Lung (tissue), 12 donors: ENCODE results near the gene TRPT1. TPM values are rescaled to one million over a fixed set of nuclear protein-coding genes. Genes with fewer than 3 reads are reported as not detected.

Experiments used
- ATAC-seq: fragments of 200-7000 bp; cut with Tn5 transposase; one replicate; pipeline ENCODE4 v1.9.1; 2020; ENCODE audit warnings: moderate number of reproducible peaks; ENCODE audit not compliant: insufficient read depth, low FRiP score
- DNase-seq, 3 donors: peaks; one replicate each; pipeline ENCODE4 v3.0.0-alpha.2; 2013 to 2017
- H3K27ac ChIP-seq, 2 donors: one replicate each; pipeline ENCODE4 v1.5.1; 2013; ENCODE audit warnings: mild to moderate bottlenecking in 2 of 2, moderate library complexity in 2 of 2, control low read depth in 1 of 2, inconsistent platforms in 1 of 2, low read depth in 1 of 2, low read length in 1 of 2
- H3K27me3 ChIP-seq, 3 donors: one replicate each; pipeline ENCODE4 v1.5.1; 2013; ENCODE audit warnings: low read length in 2 of 3; ENCODE audit not compliant: control insufficient read depth in 3 of 3, insufficient read depth in 3 of 3
- H3K36me3 ChIP-seq, 4 donors: one replicate each; pipeline ENCODE4 v1.5.1; 2013; ENCODE audit warnings: low read length in 4 of 4, mild to moderate bottlenecking in 1 of 4, moderate library complexity in 1 of 4; ENCODE audit not compliant: control insufficient read depth in 4 of 4, insufficient read depth in 4 of 4
- H3K4me1 ChIP-seq, 5 donors: one replicate each; pipeline ENCODE4 v1.5.1; 2013; ENCODE audit warnings: low read length in 5 of 5, mild to moderate bottlenecking in 2 of 5, moderate library complexity in 1 of 5; ENCODE audit not compliant: control insufficient read depth in 5 of 5, insufficient read depth in 5 of 5
- H3K4me3 ChIP-seq: one replicate; pipeline ENCODE4 v1.5.1; 2013; ENCODE audit warnings: mild to moderate bottlenecking, control low read depth, moderate library complexity
- H3K9ac ChIP-seq, 2 donors: one replicate each; pipeline ENCODE4 v1.5.1; 2013; ENCODE audit warnings: low read length in 2 of 2, control low read depth in 1 of 2; ENCODE audit not compliant: insufficient read depth in 1 of 2
- H3K9me3 ChIP-seq, 4 donors: one replicate each; pipeline ENCODE4 v1.5.1; 2013; ENCODE audit warnings: low read length in 3 of 4, mild to moderate bottlenecking in 1 of 4, moderate library complexity in 1 of 4; ENCODE audit not compliant: control insufficient read depth in 4 of 4, insufficient read depth in 3 of 4
- CTCF ChIP-seq: IDR thresholded peaks from 2 replicates; pipeline ENCODE4 v1.5.1; 2012; ENCODE audit warnings: mild to moderate bottlenecking; ENCODE audit errors: control extremely low read depth, extremely low read depth
- WGBS, 2 donors: extraction: QIAGEN DNeasy Blood & Tissue Kit; methylation state at CpG; one replicate each; pipeline ENCODE4 v1.1.7; 2013; 5-methylcytosine and 5-hydroxymethylcytosine counted together
- polyA plus RNA-seq, 2 donors: library from polyadenylated mRNA; stranded (reverse); fragments of 200-250 nt; gene quantifications; one replicate each; pipeline ENCODE4 v1.2.1, GENCODE V29; 2013
- total RNA-seq, 2 donors: library from RNA; depleted of rRNA in 1 of 2; stranded (reverse); fragments of >200 nt in 1 of 2; gene quantifications; one replicate each; pipeline ENCODE4 v1.2.1, GENCODE V29; 2014 to 2021
- donor health status: control.
- donor health status: control.
- donor health status: Bipolar disorder and iron deficiency.
- donor health status: healthy.
- donor health status: DM: yes; HTN: yes; CAD: no.

Gene TRPT1
- total and polyA plus RNA-seq, 4 donors: 18.3 to 62.5 (median 34.3) TPM

- Histone ChIP-seq H3K4me1 (peaks cover 0 to 33% (median 4%) of the 10 kb centered on the region in 5 donors), H3K4me3 (peak overlapping the region; percentile 69), H3K27ac (peak overlapping the region; percentile 93 to 98), H3K9me3 (no peaks in the 10 kb centered on the region), H3K27me3 (no peaks in the 10 kb centered on the region), H3K9ac (peak overlapping the region; percentile 60 to 75), H3K36me3 (peaks cover 0 to 6% (median 0%) of the 10 kb centered on the region in 4 donors)
- 0% methylated on average over 52 of the region's 52 CpGs for WGBS, 2 donors
- DNase-seq (peak in 1 of 3 donors; percentile 85), ATAC-seq (peak; percentile 39)
- TF ChIP-seq CTCF: no peak
These were observed 40.8 kb downstream of the TRPT1 start for GRCh38 chr11:64185175-64185692.

GRCh38 chr11:64183890-64184289 is 42.1 kb downstream of the TRPT1 start:
- WGBS, 2 donors: 90 to 93% methylated on average over 6 to 7 of the region's 7 CpGs
- no peak for DNase-seq
- H3K36me3 ChIP-seq: peaks cover 0 to 6% (median 0%) of the 10 kb centered on the region in 4 donors
- H3K27me3 ChIP-seq: no peaks in the 10 kb centered on the region
- H3K4me3 ChIP-seq: no peak overlapping the region
- peak overlapping the region in 1 of 2 donors; percentile 27 for H3K27ac ChIP-seq
- H3K4me1 ChIP-seq: peaks cover 0 to 28% (median 0%) of the 10 kb centered on the region in 5 donors
- no peak for ATAC-seq
- no peak for TF ChIP-seq CTCF
- H3K9me3 ChIP-seq: no peaks in the 10 kb centered on the region
- H3K9ac ChIP-seq: no peak overlapping the region

GRCh38 chr11:64181506-64182411 is 44.2 kb downstream of the TRPT1 start:
- peak overlapping the region; percentile 61 to 83 for H3K27ac ChIP-seq
- WGBS, 2 donors: 43 to 44% methylated on average over 15 to 17 of the region's 17 CpGs
- no peaks in the 10 kb centered on the region for H3K27me3 ChIP-seq
- peak overlapping the region in 1 of 2 donors; percentile 60 for H3K9ac ChIP-seq
- no peaks in the 10 kb centered on the region for H3K9me3 ChIP-seq
- TF ChIP-seq CTCF: no peak
- peak; percentile 90 to 94 (median 90) for DNase-seq
- H3K4me1 ChIP-seq: peaks cover 0 to 28% (median 0%) of the 10 kb centered on the region in 5 donors
- no peak for ATAC-seq
- no peaks in the 10 kb centered on the region for H3K36me3 ChIP-seq
- no peak overlapping the region for H3K4me3 ChIP-seq
